GM13977 (cell line): ENCODE data around the gene ITSN2.

ENCODE experiments used
- DNase-seq: peaks from one replicate; pipeline ENCODE4 v3.0.0; 2012; ENCODE audit warnings: low spot score
- in situ Hi-C: fragments of 300-500 bp; cut with MboI; formaldehyde crosslinking; loops from one replicate; pipeline ENCODE4 v1.12.0; 2022; ENCODE audit warnings: low sequenced_read_pairs, low pct_unique_long_range_greater_than_20kb, mixed read lengths, inconsistent platforms; ENCODE audit not compliant: unreplicated experiment
- TF ChIP-seq, protein P1 (sequence below): IDR thresholded peaks from 2 replicates; pipeline ENCODE4 v1.5.1; 2012; ENCODE audit warnings: mild to moderate bottlenecking, control low read depth; ENCODE audit not compliant: insufficient read depth; ENCODE audit errors: extremely low read depth, missing control alignments

The ITSN2 gene

DNA sequence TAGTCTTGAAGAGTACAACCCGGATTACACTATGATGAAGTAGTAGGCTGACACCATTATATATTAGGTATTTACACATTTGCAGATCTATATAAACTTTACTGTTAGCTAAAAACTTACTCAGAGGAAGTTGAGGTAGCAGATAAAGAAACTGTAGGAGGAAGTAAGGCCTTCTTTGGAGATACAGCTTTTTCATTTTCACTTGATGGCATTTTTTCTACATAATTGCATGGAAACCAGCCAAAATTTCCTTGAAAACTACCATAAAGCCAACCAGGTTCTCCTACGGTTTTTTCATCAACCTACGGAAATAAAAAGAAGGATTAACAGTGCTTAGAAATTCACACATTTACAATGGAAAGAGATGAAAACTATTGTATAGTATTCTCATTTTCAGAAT is 98.9 kb downstream of the ITSN2 start:
- in situ Hi-C loops, result no loop called here
- TF ChIP-seq, protein P1, sequence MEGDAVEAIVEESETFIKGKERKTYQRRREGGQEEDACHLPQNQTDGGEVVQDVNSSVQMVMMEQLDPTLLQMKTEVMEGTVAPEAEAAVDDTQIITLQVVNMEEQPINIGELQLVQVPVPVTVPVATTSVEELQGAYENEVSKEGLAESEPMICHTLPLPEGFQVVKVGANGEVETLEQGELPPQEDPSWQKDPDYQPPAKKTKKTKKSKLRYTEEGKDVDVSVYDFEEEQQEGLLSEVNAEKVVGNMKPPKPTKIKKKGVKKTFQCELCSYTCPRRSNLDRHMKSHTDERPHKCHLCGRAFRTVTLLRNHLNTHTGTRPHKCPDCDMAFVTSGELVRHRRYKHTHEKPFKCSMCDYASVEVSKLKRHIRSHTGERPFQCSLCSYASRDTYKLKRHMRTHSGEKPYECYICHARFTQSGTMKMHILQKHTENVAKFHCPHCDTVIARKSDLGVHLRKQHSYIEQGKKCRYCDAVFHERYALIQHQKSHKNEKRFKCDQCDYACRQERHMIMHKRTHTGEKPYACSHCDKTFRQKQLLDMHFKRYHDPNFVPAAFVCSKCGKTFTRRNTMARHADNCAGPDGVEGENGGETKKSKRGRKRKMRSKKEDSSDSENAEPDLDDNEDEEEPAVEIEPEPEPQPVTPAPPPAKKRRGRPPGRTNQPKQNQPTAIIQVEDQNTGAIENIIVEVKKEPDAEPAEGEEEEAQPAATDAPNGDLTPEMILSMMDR, result no peak
- DNase-seq, result no peak

DNA sequence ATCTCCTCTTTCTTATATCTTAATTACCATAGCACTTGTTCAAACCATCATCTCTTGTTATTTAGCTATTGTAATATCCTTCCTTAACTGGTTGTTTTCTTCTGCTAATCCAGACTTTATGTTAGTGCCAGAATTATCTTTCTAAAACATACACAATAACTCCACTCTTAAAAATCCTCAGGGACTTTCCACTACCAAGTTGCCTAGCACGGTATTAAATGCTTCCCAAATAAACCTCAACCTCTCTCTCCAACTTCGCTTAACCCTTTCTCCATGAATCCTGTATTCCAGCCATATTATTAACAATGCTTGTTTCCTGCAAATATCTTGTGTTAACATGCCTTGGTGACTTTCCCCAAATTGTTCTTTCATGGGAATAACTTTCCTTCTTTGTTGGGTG is 101.0 kb downstream of the ITSN2 start:
- TF ChIP-seq, protein P1, result no peak
- in situ Hi-C loops, result no loop called here
- no peak for DNase-seq

DNA sequence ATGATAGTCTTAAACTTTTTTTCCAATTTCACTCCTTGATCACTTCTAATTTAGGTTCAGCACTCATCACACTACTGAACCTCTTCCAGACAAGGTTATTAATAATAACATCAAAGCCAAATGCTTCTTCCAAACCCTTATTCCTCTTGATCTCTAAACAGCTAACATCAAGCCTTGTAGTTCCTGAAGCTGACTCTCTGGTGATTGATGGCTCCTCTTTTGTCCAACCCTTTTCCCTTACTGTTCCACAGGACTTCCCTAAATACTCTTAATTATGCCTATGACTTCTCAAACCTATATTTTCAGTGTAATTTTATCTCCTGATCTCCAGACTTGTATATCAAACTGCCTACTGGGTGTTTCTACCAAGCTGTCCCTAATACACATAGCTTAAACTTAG is 101.6 kb downstream of the ITSN2 start:
- TF ChIP-seq, protein P1, result no peak
- in situ Hi-C loops, result no loop called here
- no peak for DNase-seq

DNA sequence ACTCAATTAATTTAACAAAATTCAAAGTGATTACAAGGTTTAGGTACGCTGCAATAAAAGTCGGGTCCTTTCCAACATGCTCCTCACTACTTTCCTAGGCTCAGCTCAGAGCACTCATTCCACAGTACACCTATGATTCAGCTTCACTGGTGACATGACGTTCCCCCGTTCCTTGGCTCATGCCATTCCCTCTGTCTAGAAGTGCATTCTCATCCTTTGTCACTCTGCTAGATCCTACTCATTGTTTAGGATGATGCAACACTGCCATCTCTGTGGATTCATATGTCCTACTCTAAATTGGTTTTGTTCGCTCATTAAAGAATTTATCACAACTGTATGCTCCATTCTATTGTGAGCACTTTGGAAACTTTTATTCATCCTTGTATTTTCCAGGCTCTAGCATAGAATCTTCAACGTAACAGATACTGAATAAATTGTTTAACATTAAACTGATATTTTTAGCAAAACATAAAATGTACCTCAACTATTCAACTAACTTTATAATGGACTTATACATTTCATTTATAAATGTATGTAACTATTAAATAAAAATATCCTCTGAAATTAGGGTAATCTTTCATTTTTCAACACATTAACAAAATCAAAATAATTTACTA is 106.9 kb downstream of the ITSN2 start:
- in situ Hi-C loops, result no loop called here
- DNase-seq, result no peak
- TF ChIP-seq, protein P1, result no peak

DNA sequence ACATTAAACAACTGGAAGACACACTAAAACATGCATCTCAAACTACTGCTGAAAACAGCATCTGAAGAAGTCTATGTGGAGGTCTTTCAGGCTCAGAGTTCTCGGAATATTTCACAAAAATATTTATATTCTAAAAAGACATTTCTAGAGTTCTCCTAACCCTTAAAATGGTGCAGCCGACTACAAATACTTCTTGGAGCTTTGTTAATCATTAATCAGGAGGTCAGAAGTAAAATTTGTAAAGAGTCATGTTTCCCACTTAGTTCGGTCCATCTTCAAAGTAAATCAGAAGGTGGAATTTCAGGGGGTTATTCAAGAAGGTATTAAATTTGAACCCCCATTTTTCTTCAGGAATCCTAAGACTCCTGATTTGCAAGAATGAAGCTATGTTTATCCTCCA is 112.7 kb downstream of the ITSN2 start:
- in situ Hi-C loops, result no loop called here
- TF ChIP-seq, protein P1, result no peak
- no peak for DNase-seq

DNA sequence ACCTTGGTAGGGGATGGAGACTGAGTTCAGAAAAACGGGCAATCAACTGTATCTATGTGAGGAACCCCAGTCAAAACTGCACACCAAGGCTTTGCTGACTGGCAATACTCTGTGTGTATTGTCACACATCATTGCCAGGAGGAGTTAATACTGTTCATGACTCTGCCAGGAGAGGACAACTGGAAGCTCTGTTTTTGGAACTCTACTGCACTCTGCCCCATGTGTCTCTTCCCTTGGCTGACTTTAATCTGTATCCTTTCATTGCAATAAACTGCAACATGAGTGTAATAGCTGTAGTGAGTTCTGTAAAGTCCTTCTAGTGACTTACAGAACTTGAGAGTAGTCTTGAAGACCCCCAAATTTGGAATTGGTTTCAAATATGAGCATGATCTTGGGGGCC is 113.2 kb downstream of the ITSN2 start:
- in situ Hi-C loops, result no loop called here
- no peak for DNase-seq

More for the DNA sequence above, 113.2 kb downstream of the ITSN2 start:
- TF ChIP-seq, protein P1, result no peak
